Heart left ventricle (tissue), 16 donors: ENCODE results near the gene BCL11A. TPM values are rescaled to one million over a fixed set of nuclear protein-coding genes. Genes with fewer than 3 reads are reported as not detected.
A peak's percentile ranks its signal among the peaks of the same experiment; 100 is the strongest.

ENCODE experiments used
- ATAC-seq, 4 donors: fragments of 200-7000 bp; cut with Tn5 transposase; one replicate each; pipeline ENCODE4 v1.9.1; 2020 to 2022; ENCODE audit warnings: moderate library complexity in 4 of 4, mild to moderate bottlenecking in 3 of 4, moderate number of reproducible peaks in 1 of 4
- DNase-seq, 5 donors: peaks; one replicate each; pipeline ENCODE4 v3.0.0-alpha.2; 2020
- H3K27ac ChIP-seq, 12 donors: fragments of 200-600 bp; sonication (generic) in 4 of 12; one replicate each; pipeline versions ENCODE4 v1.5.0 to v1.8.0; 2016 to 2022; ENCODE audit warnings: mild to moderate bottlenecking in 2 of 12
- H3K27me3 ChIP-seq, 9 donors: fragments of 200-600 bp; sonication (generic) in 2 of 9; one replicate each; pipeline versions ENCODE4 v1.5.1 to v1.8.0; 2016 to 2022; ENCODE audit warnings: mild to moderate bottlenecking in 3 of 9
- H3K36me3 ChIP-seq, 9 donors: fragments of 200-600 bp; sonication (generic) in 2 of 9; one replicate each; pipeline versions ENCODE4 v1.5.0 to v1.8.0; 2018 to 2022; ENCODE audit warnings: mild to moderate bottlenecking in 2 of 9
- H3K4me1 ChIP-seq, 12 donors: fragments of 200-600 bp; sonication (generic) in 4 of 12; one replicate each; pipeline versions ENCODE4 v1.5.0 to v1.8.0; 2016 to 2022; ENCODE audit warnings: mild to moderate bottlenecking in 3 of 12
- H3K4me3 ChIP-seq, 12 donors: fragments of 200-600 bp; sonication (generic) in 4 of 12; one replicate each; pipeline versions ENCODE4 v1.5.0 to v1.8.0; 2017 to 2022; ENCODE audit warnings: mild to moderate bottlenecking in 9 of 12, moderate library complexity in 4 of 12
- H3K9me3 ChIP-seq, 12 donors: fragments of 200-600 bp; sonication (generic) in 4 of 12; one replicate each; pipeline versions ENCODE4 v1.5.0 to v1.8.0; 2016 to 2022; ENCODE audit warnings: mild to moderate bottlenecking in 1 of 12
- CTCF ChIP-seq, 12 donors: fragments of 200-600 bp; sonication (generic) in 4 of 12; IDR thresholded peaks; one replicate each; pipeline versions ENCODE4 v1.5.0 to v1.8.0; 2018 to 2022; ENCODE audit warnings: antibody characterized with exemption in 12 of 12, mild to moderate bottlenecking in 5 of 12
- POLR2A ChIP-seq, 2 donors: fragments of 450-650 bp; IDR thresholded peaks; one replicate each; pipeline ENCODE4 v1.6.1; 2017; ENCODE audit warnings: antibody characterized with exemption in 2 of 2, mild to moderate bottlenecking in 2 of 2, moderate library complexity in 2 of 2
- WGBS, 4 donors: extraction: QIAGEN DNeasy Blood & Tissue Kit in 2 of 4; methylation state at CpG; one replicate each; pipeline versions ENCODE4 v1.1.5 to v1.1.7; 2013 to 2018; 5-methylcytosine and 5-hydroxymethylcytosine counted together
- intact Hi-C, 10 donors: fragments of 100-400 bp; cut with DNase I; formaldehyde crosslinking; loops; one replicate each; pipeline versions ENCODE4 v1.11.1 to v1.14.2; 2022
- polyA plus RNA-seq, 2 donors: library from polyadenylated mRNA; stranded (reverse); fragments of 200-250 nt; gene quantifications; one replicate each; pipeline ENCODE4 v1.2.3, GENCODE V29; 2013
- total RNA-seq, 9 donors: library from RNA; depleted of rRNA in 2 of 9; stranded (reverse); fragments of >200 nt in 2 of 9; fragmentation: NEBNext Ultra II Directional in 3 of 9; extraction: Animal tissue kit (Norgen Biotek cat#: 25700) in 3 of 9; gene quantifications; one replicate each; pipeline versions ENCODE4 v1.1.0 to v1.2.4, GENCODE V29; 2016 to 2023
- donor health status: ischemic (EF 13 %, LVEDD 7.1; RV severe dilation, severe dysfunction).
- donor health status: healthy with polysubstance abuse.
- donor health status: DM: no; HTN: yes; CAD: no.
- donor health status: DM: no; HTN: no; CAD: no.
- donor health status: ischemic (EF 25% LVEDD 6.9; RV normal size, moderate dysfunction).
- donor health status: ischemic (EF 25% LVEDD 5.7; RV mildly dilated, moderate dysfunction).
- donor health status: healthy.
- donor health status: DM: yes; HTN: yes; CAD: no.
- donor health status: ischemic (EF 35%, LVEDD 5.7; RV mildly dilated, moderate dysfunction).
- donor health status: nonischemic (EF 11% LVEDD 7.7; RV severe dilation, severe dysfunction).
- donor health status: DM: yes; HTN: yes; CAD: no.
- donor health status: PGD.
- donor health status: ischemic (EF 29% LVEDD 5.4; RV normal size, mild dysfunction).
- donor health status: nonischemic (EF 23%, LVEDD 6.1; RV moderate dilation, normal function).

The BCL11A gene
- total and polyA plus RNA-seq, 11 donors = 5.6 to 31.9 (median 20.2) TPM

GRCh38 chr2:60554646-60555065 is 1.2 kb upstream of the BCL11A start:
- Histone ChIP-seq H3K27ac (peak overlapping the region in 10 of 12 donors; percentile 26 to 89 (median 64)), H3K36me3 (no peaks in the 10 kb centered on the region), H3K4me1 (peaks cover 0 to 68% (median 27%) of the 10 kb centered on the region in 12 donors), H3K9me3 (no peaks in the 10 kb centered on the region), H3K4me3 (peak overlapping the region; percentile 54 to 80 (median 68)), H3K27me3 (peaks cover 8 to 85% (median 60%) of the 10 kb centered on the region in 9 donors)
- DNase-seq = no peak
- 0% methylated on average over 13 to 28 of the region's 28 CpGs for WGBS, 4 donors
- intact Hi-C loops = loop anchor here in 8 of 10 donors (5.0 to 10.0 kb wide), 9 partner anchors 57 to 1530 kb away; no protein-coding TSS in a partner anchor
- peak in 2 of 4 donors; percentile 4 to 21 for ATAC-seq
- TF ChIP-seq POLR2A (IDR thresholded peaks at IDR 0.05) (no peak), CTCF (IDR thresholded peaks at IDR 0.05) (no peak)

GRCh38 chr2:60554074-60554645 is 706 bp upstream of the BCL11A start:
- DNase-seq = peak in 4 of 5 donors; percentile 27 to 79 (median 53)
- peaks cover 11 to 89% (median 65%) of the 10 kb centered on the region in 9 donors for H3K27me3 ChIP-seq

GRCh38 chr2:60552851-60553494 is 481 bp downstream of the BCL11A start:
- peak overlapping the region; percentile 28 to 80 (median 68) for H3K4me3 ChIP-seq
- DNase-seq (no peak), ATAC-seq (no peak)
- intact Hi-C loops = loop anchor here in 8 of 10 donors (5.0 to 10.0 kb wide), 9 partner anchors 56 to 1528 kb away; no protein-coding TSS in a partner anchor
- no peaks in the 10 kb centered on the region for H3K36me3 ChIP-seq
- H3K27me3 ChIP-seq = peaks cover 17 to 91% (median 72%) of the 10 kb centered on the region in 9 donors
- H3K27ac ChIP-seq = peak overlapping the region in 11 of 12 donors; percentile 31 to 89 (median 73)
- WGBS, 4 donors = 1 to 4% (median 3%) methylated on average over 38 of the region's 38 CpGs
- TF ChIP-seq CTCF (IDR thresholded peaks at IDR 0.05) (no peak), POLR2A (IDR thresholded peaks at IDR 0.05) (no peak)
- no peaks in the 10 kb centered on the region for H3K9me3 ChIP-seq
- H3K4me1 ChIP-seq = peaks cover 0 to 78% (median 34%) of the 10 kb centered on the region in 12 donors

More at GRCh38 chr2:60554074-60554645, 706 bp upstream of the BCL11A start:
- peak in 3 of 4 donors; percentile 1 to 20 (median 1) for ATAC-seq
- intact Hi-C loops = loop anchor here in 8 of 10 donors (5.0 to 10.0 kb wide), 9 partner anchors 57 to 1529 kb away; no protein-coding TSS in a partner anchor
- Histone ChIP-seq H3K4me1 (peaks cover 0 to 73% (median 32%) of the 10 kb centered on the region in 12 donors), H3K27ac (peak overlapping the region in 11 of 12 donors; percentile 26 to 89 (median 58)), H3K36me3 (no peaks in the 10 kb centered on the region), H3K4me3 (peak overlapping the region; percentile 54 to 80 (median 68)), H3K9me3 (no peaks in the 10 kb centered on the region)
- WGBS, 4 donors = 0 to 1% (median 0%) methylated on average over 44 to 56 of the region's 56 CpGs
- no peak for TF ChIP-seq POLR2A (IDR thresholded peaks at IDR 0.05)
- TF ChIP-seq CTCF (IDR thresholded peaks at IDR 0.05) = peak in 1 of 12 donors; percentile 10
